ENCODE measurements around the gene KRTAP5-5.
A peak's percentile ranks its signal among the peaks of the same experiment; 100 is the strongest.
"Not testable (repeated sequence)": the region's sequence is repeated elsewhere in the genome, so short reads cannot be mapped to it uniquely, and the experiment has no call there.

KRTAP5-5 gene

DNA sequence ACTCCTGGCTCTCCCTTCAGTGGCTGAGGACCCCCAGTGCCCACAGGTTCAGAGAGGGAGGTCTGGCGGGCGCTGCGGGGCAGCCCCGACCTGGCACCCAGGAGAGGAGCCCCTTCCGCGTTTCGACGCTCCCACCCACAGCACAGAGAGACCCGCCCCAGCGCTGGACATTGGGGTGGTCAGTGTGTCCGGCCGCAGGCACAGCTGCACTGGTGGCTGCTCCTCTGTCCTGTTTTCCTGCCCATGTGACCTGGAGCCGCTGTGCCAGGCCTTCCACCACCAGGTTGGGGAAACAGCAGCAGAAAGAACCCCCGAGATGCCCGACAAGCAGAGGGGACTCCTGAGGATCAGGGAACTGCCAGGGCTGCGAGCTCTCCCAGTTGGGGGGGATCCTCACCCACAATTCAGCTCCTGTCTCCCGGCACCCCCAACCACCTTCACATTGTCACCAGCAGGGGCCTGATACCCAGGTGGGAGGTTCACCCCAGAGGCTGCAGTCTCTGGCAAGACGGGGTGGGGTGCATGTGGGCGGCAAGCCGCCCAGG is 13.6 kb downstream of the KRTAP5-5 start:
- no peak for DNase-seq

DNA sequence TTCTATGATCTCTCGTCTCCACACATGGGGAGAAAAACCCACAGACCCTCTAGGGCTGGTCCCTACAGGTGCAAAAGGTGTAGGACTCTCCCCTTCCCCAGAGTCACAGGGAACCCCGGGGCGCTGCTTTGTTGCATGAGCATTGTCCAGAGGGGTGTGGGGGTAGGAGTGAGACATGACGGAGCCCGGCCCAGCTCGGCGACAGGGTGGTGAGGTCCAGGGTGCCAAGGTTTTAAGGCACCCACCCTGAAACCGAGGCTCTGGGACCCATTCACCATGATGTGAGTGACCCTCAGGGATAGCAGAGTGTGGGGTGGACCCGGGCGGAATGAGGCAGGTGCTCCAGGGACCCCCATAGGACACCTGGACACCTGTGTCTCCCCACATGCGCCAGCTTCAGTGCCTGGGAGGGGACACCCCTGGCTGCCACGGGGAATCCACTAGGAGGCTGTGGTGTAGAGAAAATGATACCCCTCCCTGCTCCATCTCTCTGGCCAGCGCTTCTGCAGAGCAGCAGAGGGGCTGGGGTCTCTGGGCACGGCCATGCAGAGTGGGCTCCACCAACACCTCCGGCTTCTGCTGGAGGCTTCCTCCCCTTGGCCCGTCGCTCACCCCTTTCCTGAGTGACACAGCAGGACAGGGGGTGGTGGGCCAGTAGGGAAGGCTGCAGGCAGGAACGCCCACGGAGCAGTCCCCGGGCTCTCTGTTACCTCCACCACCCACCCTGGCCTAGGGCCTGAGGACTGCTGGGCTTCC is 15.2 kb downstream of the KRTAP5-5 start:
- no peak for DNase-seq

DNA sequence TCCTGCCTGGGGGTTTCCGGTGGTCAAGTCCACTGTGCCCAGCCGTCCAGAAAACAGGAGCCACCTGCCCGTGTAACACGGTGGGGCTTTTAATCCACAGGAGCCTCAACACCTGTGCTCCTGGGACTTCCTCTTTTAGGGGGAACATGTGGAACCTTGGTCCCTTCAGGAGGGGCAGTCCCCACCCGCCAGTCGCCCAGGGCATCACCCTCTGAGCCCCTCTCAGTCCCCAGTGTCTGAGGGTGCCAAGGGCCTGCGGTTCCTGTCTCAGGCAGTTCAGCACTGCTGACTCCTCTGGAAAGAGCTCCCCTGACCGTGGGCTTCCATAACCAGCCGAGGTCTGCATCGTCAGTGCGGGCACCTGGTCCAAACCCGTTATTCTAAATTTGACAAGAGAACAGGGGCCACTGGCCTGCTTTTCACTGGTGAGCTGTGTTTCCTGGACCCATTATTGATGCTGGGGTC is 15.8 kb downstream of the KRTAP5-5 start:
- peak; percentile 21 for DNase-seq

DNA sequence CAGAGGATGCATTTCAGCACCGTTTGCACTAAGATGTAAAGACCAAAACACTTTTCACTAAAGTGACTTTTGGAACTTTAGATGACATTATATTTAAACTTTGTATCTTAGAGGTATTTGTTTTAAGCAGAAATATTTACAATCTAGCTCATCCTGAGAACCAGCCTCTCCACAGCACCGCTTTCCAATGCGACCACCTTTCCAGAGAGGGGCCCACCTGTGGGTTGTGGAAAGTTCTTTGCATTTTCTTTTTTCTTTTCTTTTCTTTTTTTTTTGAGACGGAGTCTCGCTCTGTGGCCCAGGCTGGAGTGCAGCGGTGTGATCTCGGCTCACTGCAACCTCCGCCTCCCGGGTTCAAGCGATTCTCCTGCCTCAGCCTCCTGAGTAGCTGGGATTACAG is 17.0 kb downstream of the KRTAP5-5 start:
- not testable (repeated sequence) for DNase-seq

DNA sequence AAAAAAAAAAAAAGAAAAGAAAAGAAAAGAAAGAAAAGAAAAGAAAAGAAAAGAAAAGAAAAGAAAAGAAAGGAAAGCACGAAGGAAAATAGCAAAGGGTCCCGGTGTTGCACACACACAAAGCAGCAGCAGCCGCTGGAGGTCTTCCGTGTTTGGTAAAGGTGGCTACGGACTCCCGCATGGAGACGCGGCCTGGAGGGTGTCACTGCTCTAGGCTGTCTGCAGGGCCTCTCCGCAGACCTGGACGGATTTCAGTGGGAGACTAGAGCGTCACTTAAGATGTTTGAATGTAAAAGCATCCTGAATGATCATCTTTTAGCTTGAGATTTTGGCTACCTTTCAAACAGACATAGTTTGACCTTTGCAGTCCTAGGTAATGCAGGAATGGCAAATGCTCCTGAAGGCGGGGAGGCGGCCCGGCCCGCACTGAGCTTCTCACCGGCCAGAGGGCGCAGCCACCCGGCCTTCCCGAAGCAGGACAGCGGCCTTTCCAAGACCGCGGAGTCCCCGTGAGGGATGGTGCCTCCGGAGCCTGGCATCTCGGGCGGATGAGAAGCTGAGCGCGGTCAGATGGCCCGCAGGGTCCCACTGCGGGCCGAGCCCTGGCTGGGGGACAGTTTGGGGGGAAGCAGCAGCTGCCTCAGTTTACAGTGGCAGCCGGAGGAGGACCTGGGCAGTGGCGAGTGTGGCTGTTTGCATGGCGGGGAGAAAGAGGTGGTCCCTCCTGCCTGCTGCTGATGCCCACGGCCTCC is 18.5 kb downstream of the KRTAP5-5 start:
- DNase-seq: no peak

DNA sequence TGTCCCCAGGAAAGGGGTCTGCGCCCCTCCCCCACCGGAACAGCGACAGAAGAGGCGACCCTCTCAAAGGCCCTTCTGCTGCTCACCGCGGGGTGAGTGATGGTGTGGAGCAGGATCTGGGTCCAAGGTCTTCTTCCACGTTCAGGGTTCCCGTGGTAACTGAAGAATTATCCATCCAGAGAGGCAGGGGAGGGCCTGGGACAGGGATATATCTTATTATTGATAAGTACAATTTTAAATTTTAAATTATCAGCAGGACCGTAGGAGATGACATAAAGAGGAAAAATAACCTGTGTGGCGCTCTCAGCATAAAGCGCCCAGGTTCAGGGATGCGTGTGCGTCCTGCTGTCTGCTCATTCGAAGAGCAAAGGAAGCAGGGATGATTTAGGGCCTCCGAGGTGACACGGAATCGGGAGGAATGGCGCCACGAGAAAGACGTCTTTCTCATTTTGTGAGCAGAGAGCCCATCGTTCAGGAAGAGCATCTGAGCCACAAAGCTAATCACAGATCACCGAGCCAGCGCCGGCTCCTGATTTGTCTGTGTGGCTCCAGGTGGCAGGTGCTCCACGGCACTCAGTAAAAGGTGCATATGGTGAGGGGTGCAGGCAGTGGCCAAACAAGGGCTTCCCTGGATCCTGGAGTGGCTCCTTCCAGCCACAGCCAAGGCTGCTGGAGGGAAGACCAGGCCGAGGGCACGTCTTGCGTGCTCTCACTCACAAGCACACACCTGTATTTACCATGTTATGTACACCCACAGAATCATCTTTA is 19.3 kb downstream of the KRTAP5-5 start:
- no peak for DNase-seq

DNA sequence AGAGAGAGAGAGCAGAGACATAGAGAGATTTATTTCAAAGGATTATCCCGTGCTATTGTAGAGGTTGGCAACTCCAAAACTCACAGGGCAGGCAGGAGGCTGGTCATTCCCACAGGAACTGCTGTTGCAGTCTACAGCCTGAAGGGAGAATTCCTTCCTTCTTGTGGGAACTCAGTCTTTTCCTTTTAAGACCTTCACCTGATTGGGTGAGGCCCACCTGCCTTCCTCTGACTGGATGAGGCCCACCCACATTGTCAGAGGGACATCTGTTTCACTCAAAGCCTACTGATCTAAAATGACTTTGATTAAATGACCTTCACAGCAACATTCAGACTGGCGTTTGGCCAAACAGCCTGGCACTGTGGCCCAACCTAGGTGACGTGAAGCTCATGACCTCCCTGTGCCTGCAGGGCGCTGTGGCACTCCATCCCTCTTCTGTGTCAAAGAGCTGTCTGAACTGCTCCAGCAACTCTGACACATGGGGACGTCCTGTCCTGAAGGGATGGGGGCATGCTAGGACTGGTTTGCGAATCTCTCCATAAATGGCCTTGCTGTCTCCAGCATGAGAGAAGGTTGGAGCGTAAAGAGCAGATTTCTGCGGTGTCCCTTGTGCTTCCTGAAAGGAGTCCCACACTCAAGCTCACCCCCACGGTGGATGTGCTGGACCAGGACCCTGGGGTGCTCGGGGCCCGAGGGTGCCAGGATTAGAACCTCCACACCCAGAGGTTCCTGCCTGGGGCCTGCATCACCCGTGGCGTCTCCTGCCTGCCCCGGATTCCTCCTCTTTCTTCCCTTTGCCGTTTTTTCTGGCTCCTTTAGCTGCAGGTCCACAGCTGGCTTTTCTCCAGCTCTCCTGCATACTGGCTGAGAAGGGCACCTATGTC is 20.7 kb downstream of the KRTAP5-5 start:
- no peak for DNase-seq

DNA sequence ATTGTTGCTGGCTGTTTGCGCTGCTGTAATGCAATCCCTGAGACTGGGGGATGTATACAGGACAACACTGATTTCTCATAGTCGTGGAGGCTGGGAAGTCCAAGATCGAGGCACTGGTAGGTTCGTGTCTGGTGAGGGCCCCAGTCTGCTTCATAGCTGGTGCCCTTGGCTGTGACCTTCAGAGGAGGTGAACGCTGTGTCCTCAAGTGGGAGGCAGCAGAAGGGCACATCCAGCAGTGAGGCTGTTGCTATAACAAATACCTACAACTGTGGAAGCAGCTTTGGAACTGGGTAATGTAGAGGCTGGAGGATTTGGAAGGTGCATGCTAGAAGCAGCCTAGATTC is 21.3 kb downstream of the KRTAP5-5 start:
- DNase-seq: no peak

DNA sequence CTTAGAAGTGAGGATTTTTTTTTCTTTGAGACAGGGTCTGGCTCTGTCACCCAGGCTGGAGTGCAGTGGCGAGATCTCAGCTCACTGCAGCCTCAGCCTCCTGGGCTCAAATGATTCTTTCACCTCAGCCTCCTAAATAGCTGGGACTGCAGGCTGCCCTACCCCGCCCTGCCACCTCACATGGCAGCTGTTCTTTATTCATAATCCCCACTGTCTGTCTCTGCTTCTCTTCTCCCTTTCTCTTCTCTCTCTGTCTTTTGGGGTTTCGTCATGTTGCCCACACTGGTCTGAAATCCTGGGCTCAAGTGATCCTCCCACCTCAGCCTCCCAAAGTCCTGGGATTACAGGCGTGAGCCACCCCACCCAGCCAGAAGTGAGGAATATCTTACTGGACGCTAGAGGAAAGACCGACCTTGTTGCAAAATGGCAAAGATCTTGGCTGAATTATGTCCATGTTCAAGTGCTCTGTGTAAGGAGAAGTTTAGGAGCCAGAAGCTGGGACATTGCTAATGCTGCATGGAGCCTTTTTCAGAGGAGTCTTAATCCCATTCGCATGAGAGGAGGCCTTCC is 21.9 kb downstream of the KRTAP5-5 start:
- DNase-seq: no peak

DNA sequence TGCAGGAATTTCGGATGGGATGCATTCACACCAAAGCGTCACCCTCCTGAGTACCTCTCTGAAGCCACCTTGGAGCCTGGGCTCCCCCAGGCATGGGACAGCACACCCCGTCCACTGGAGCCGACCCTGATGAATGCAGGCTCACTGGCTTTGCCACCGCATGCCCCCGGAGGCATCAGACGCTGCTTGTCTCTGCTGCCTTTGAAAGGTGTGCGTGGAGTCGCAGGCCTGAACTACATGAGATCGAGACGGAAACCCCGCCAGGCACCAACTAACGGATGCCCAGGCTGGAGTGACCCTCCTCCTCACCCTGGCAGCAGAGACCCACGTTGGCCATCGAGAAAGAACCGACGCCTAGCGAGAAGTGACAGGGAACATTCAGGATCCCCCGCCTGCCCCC is 22.5 kb downstream of the KRTAP5-5 start:
- DNase-seq: no peak

DNA sequence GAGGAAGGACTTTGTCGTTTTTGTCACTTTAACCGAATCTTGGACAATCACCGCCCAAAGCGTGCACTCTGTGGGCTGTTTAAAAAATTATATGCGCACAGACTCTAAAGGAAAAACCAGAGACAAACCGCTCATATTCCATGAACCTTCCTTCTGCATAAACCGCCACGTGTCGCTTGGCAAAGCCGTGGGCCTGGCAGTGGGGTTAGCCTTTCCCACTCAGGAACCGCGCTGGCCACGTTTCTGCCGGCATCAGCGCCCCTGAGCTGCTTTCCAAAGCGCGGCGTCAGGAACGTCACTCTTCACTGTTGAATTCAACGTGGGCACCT is 22.8 kb downstream of the KRTAP5-5 start:
- DNase-seq: no peak

DNA sequence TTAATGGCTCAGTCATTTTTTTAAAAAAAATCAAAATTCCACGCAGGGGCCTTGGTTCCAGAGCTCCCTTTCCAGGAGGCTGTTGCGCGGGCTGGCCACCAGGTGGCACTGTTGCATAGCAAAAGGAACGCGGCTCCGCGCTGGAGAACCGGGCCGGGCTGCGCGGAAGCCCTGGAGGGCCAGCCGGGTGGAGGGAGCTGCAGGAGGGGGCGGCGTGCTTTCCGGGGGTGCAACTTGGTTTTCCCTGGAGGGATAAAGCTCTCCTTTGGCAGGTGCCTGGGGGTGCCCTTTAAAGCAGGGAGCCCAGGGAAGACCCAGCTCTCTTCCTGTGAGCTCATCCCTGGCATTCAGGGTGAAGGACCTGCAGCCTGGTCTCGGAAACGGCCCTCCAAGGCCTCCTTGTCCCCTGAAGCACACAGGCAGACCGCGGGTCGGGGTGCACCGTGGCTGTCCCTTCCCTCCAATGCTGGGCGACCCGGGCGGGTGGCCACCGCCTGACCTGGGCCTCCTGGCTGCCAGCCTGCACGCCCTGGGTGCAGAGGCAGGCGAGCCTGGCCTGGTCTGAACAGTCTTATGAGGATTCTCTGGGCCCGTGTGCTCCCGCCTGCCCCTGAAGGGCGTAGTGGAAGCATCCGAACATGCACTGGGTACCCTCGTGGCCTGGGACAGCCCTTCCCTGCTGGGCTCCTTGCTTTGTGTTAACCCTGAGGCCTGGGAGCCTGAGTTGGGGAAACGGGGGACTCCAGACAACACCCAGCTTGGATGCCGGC is 23.4 kb downstream of the KRTAP5-5 start:
- peak; percentile 59 for DNase-seq

DNA sequence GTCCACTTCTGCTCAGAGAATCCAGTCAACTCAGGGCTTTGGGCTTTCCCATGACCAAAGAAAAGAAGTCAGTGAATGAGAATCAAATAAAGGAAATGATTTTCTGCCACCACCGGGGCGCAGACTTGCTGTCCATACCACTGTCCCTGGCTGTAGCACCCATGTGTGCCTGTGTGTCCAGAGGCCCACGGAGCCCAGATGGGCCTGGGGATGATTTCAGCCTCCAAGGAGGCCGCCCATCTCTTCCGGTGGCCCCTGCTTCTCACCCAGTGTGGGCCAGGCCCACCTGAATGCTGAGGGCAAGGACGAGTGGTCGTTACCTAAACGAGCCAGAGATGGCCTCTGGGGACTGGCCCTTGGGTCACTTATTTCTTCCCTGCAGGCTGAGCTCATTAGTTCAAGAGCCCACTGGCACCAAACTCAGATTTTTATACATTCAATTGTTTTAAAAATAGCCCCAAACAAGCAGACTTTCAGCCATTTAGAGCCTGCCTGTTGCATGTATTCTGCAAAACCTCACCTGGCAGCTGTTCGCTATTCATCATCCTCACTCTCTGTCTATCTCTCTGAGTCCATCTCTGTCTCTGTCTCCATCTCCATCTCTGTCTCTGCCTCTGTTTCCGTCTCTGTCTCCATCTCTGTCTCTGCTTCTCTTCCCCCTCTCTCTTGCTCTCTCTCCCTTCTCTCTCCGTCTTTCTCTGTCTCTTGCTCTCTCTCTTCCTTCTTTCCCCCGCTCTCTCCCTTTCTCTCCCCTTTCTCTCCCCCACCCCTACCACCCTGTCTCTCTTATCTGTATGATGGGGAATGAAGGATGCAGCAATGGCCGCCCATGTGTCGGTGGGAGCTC is 24.2 kb downstream of the KRTAP5-5 start:
- DNase-seq: no peak

DNA sequence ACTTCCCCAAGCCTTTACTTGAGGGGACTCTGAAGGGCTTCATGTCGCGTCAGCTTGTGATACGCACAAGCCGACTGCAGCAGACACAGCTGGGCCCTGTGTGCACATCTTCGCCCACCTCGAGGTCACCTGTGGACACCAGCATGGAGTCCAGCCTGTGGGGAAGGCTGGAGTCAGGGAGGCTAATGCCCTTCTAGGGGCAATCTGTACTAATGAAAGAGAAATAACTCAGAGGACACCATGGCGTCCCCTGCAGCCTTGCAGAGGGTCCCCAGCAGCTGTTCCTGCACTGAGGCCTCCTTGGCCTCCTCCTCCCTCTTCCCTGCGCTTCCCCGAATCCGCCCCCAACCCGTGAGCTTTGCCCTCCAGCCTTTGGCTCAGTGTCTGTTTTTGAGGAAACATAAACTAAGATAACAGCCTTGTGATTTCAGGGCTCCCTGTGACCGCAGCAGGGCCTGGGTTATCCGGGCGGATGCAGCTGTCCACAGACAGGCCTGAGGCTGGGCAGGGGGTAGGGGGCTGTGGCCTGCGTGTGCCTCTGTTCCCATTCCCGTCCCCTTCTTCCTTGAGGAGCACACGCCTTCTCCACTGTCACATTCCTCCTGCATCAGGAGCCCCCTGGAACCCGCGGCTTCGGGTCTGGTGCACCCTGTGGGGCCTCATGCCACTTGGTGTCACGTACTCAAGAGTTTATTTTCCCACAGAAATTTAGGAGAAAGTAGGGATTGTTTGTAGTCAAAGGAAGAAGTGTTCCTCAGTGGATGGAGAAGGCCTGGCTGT is 25.0 kb downstream of the KRTAP5-5 start:
- DNase-seq: no peak

DNA sequence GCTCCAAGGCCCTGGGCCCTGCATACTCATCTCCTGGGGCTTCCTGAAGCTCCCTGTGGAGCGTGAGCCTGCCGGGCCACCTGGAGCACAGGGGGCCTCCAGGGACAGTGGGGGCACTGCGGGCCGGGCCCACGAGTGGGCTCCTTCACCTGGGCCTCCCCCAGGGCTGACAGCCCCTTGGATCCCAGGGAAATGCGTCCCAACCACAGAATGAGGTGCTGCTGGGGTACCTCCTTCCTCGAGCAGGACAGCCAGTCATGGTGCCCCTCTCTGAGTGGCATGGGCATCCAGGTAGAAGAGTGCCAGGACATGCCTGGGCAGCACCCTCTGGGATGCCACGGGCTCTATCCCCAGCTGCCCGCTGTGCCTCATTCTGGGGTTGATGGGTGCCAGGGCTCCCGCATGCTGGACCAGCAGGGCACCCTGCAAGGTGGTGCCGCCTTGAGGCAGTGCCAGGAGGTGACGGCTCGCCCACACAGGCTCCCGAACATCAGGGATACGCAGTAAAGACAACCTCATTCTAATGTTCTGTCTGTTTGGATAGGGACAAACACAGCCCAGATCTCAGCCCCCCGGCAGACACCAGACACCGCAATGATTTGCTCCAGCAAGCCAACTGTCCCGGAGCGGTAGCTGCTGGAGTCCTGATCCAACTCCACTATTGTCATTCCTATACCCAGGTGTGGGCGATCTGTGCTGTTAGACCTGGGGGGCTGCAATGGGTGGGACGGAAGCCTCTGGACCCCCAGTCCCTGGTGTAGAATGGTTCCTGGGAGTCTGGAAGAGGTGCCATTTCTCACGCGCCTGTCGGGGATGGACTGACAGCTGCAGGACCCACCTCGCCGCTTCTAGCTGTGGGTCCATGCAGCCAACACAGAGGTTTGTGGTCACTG is 25.8 kb downstream of the KRTAP5-5 start:
- DNase-seq: peak; percentile 27

DNA sequence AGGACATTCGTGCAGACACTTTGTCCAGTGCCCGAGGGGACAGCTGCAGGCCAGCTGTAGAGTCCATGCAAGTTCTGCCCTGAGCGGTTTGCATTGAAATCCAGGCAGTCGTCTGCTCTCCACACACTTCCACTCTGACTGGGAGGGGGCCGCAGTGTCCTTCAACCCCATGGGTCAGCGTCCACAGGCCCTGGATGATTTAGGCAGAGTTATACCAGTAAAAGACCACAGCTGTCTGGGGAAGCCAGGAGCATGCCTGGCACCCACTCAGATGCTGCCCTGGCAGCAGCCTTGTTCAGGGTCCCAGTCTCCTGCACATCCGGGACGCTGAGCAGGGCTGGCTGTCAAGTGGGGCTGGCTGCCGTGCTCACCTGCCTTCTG is 26.5 kb downstream of the KRTAP5-5 start:
- DNase-seq: no peak

DNA sequence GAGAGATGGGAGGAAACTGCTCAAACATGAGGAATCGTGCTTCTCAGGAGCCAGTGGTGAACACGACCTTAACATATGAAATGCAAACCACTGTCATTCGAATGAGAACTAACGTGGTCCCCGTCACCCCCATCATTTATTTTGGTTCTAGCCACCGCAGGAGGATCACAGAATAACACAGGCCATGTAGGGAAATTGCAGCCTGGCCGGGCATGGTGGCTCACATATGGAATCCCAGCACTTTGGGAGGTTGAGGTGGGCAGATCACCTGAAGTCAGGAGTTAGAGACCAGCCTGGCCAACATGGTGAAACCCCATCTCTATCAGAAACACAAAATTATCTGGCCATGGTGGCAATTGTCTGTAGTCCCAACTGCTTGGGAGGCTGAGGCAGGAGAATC is 27.1 kb downstream of the KRTAP5-5 start:
- DNase-seq: no peak

DNA sequence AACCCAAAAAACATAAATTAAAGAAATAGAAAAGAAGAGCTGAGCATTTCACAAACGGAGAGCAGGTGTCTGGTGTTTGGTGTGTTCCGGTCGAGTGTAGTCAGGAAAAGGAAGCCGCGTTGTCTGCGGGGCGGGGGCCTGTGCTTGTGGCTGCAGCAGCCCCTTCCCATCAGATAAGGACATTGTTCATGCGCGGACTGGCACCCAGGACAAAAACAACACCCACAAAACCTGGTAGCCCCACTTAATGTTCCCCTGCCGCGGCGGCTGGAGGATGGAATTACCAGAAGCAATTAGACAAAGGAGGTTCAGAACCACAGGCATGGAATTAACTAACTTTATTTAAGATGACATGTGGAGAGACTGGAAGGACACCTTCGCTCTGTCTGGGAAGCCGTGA is 29.9 kb downstream of the KRTAP5-5 start:
- DNase-seq: no peak
